Measurements from ENCODE around the gene GIPC1.
"Not testable (repeated sequence)": the region's sequence is repeated elsewhere in the genome, so short reads cannot be mapped to it uniquely, and the experiment has no call there.

DNA sequence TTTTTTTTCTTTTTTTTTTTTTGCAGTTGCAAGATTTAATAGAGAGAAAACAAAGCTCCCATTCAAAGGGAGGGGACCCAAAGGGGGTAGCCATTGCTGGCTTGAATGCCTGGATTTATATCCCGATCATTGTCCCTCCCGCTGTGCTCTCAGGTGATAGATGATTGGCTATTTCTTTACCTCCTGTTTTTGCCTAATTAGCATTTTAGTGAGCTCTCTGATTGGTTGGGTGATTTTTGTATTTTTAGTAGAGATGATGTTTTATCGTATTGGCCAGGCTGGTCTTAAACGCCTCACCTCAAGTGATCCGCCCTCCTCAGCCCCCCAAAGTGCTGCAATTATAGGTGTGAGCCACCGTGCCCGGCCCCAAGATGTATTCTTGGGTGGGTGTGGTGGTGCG, 8.6 kb upstream of the GIPC1 start:
- TF ChIP-seq, protein P1, sequence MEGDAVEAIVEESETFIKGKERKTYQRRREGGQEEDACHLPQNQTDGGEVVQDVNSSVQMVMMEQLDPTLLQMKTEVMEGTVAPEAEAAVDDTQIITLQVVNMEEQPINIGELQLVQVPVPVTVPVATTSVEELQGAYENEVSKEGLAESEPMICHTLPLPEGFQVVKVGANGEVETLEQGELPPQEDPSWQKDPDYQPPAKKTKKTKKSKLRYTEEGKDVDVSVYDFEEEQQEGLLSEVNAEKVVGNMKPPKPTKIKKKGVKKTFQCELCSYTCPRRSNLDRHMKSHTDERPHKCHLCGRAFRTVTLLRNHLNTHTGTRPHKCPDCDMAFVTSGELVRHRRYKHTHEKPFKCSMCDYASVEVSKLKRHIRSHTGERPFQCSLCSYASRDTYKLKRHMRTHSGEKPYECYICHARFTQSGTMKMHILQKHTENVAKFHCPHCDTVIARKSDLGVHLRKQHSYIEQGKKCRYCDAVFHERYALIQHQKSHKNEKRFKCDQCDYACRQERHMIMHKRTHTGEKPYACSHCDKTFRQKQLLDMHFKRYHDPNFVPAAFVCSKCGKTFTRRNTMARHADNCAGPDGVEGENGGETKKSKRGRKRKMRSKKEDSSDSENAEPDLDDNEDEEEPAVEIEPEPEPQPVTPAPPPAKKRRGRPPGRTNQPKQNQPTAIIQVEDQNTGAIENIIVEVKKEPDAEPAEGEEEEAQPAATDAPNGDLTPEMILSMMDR (IDR thresholded peaks at IDR 0.05), result not testable (repeated sequence)
- not testable (repeated sequence) for TF ChIP-seq POLR2AphosphoS5 (IDR thresholded peaks at IDR 0.05; ENCODE audit: low read depth, low read length); SIN3A (IDR thresholded peaks at IDR 0.05; ENCODE audit: borderline replicate concordance, insufficient read depth, low read depth, low read length); TCF7L2 (IDR thresholded peaks at IDR 0.05; ENCODE audit: low read depth, low read length)
- TF ChIP-seq, protein P2, sequence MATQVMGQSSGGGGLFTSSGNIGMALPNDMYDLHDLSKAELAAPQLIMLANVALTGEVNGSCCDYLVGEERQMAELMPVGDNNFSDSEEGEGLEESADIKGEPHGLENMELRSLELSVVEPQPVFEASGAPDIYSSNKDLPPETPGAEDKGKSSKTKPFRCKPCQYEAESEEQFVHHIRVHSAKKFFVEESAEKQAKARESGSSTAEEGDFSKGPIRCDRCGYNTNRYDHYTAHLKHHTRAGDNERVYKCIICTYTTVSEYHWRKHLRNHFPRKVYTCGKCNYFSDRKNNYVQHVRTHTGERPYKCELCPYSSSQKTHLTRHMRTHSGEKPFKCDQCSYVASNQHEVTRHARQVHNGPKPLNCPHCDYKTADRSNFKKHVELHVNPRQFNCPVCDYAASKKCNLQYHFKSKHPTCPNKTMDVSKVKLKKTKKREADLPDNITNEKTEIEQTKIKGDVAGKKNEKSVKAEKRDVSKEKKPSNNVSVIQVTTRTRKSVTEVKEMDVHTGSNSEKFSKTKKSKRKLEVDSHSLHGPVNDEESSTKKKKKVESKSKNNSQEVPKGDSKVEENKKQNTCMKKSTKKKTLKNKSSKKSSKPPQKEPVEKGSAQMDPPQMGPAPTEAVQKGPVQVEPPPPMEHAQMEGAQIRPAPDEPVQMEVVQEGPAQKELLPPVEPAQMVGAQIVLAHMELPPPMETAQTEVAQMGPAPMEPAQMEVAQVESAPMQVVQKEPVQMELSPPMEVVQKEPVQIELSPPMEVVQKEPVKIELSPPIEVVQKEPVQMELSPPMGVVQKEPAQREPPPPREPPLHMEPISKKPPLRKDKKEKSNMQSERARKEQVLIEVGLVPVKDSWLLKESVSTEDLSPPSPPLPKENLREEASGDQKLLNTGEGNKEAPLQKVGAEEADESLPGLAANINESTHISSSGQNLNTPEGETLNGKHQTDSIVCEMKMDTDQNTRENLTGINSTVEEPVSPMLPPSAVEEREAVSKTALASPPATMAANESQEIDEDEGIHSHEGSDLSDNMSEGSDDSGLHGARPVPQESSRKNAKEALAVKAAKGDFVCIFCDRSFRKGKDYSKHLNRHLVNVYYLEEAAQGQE (IDR thresholded peaks at IDR 0.05; ENCODE audit: insufficient read depth in 1 of 2, low read depth in 2 of 2, low read length in 1 of 2), result not testable (repeated sequence)

Data from Panc1 (cell line).